Esophagus squamous epithelium (tissue), 5 donors: ENCODE data around the gene CARMIL1. TPM values are rescaled to one million over a fixed set of nuclear protein-coding genes. Genes with fewer than 3 reads are reported as not detected.

ENCODE experiments used
- DNase-seq: peaks from one replicate; lab custom pipeline; 2025; lab: John Stamatoyannopoulos, UW
- H3K27ac ChIP-seq, 4 donors: fragments of 200-600 bp; sonication (generic); one replicate each; pipeline ENCODE4 v1.5.1; 2016 to 2019; ENCODE audit warnings: mild to moderate bottlenecking in 1 of 4
- H3K27me3 ChIP-seq, 4 donors: fragments of 200-600 bp; sonication (generic); 1 replicate in 3 of 4; 2 replicates in 1 of 4; pipeline versions ENCODE4 v1.5.1 to v1.6.0; 2017 to 2021; ENCODE audit warnings: antibody characterized with exemption in 1 of 4
- H3K36me3 ChIP-seq, 3 donors: fragments of 200-600 bp; sonication (generic); one replicate each; pipeline ENCODE4 v1.5.1; 2016 to 2019
- H3K4me1 ChIP-seq, 3 donors: fragments of 200-600 bp; sonication (generic); one replicate each; pipeline ENCODE4 v1.5.1; 2017 to 2019
- H3K4me3 ChIP-seq, 4 donors: fragments of 200-600 bp; sonication (generic); 1 replicate in 3 of 4; 2 replicates in 1 of 4; pipeline ENCODE4 v1.5.1; 2016 to 2019; ENCODE audit warnings: mild to moderate bottlenecking in 2 of 4, moderate library complexity in 1 of 4
- H3K9me3 ChIP-seq, 3 donors: fragments of 200-600 bp; sonication (generic); one replicate each; pipeline ENCODE4 v1.5.1; 2016 to 2019
- CTCF ChIP-seq, 6 experiments: fragments of 450-650 bp in 4 of 6; fragments of 200-600 bp in 2 of 6; sonication (generic) in 2 of 6; IDR thresholded peaks; one replicate each; pipeline ENCODE4 v1.5.1; 2016 to 2019; ENCODE audit warnings: antibody characterized with exemption in 6 of 6, mild to moderate bottlenecking in 4 of 6, moderate library complexity in 4 of 6
- POLR2A ChIP-seq, 4 donors: fragments of 450-650 bp; IDR thresholded peaks; one replicate each; pipeline ENCODE4 v1.6.1; 2017; ENCODE audit warnings: antibody characterized with exemption in 4 of 4, mild to moderate bottlenecking in 4 of 4, moderate library complexity in 3 of 4
- WGBS, 2 donors: methylation state at CpG; one replicate each; pipeline ENCODE4 v1.1.5; 2018; 5-methylcytosine and 5-hydroxymethylcytosine counted together
- intact Hi-C: fragments of 100-400 bp; cut with DNase I; formaldehyde crosslinking; loops from one replicate; pipeline ENCODE4 v1.15.0; 2022
- total RNA-seq, 4 donors: library from RNA; depleted of rRNA; stranded (reverse); fragments of >200 nt; gene quantifications; one replicate each; pipeline ENCODE4 v1.1.0, GENCODE V29; 2016
- donor health status: DM: yes; HTN: yes; CAD: no.

CARMIL1 gene
- total RNA-seq, 4 donors from 2014 or later, result 7.2 to 19.7 (median 18.3) TPM

DNA sequence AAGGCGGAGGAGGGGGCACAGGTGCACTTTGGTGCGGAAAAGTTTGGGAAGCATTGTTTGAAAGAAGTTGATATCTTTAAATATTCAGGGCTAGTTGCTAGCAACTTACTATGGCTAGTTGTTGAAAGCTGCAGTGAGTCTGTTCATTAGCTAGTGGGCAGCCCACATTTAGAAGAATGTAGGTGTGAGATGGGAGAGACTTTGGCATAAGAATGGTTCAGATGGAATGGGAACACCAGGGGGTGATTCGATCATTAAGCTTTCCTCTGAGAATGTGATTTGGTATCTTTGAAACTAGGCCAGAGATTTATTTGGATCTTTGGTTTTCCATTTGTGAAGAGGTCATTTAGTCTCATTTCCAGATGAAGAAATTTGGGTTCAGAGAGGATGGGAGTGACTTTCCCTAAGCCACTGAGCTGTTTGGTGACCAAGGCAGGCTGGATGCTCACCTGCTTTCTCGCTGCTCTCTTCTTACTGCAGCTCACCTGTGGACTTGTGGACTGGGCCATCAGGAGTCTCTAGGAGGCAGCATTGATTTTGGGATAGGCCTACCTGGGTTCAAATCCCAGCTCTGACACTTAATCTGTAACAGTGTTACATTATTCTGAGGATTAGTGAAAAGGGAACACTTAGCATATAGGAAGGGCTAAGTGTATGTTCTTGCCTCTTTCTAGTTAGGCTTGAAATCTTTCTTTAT is 62.9 kb downstream of the CARMIL1 start:
- H3K36me3 ChIP-seq, result no peaks in the 10 kb centered on the region
- no peaks in the 10 kb centered on the region for H3K27me3 ChIP-seq
- intact Hi-C loops, result no loop called here
- peaks cover 0 to under 1% (median 0%) of the 10 kb centered on the region in 3 donors for H3K4me1 ChIP-seq
- H3K9me3 ChIP-seq, result no peaks in the 10 kb centered on the region
- DNase-seq, result no peak
- no peak overlapping the region for H3K27ac ChIP-seq
- TF ChIP-seq POLR2A (IDR thresholded peaks at IDR 0.05) (no peak), CTCF (IDR thresholded peaks at IDR 0.05) (no peak)
- 69 to 88% methylated on average over 4 of the region's 4 CpGs for WGBS, 2 donors
- no peak overlapping the region for H3K4me3 ChIP-seq

DNA sequence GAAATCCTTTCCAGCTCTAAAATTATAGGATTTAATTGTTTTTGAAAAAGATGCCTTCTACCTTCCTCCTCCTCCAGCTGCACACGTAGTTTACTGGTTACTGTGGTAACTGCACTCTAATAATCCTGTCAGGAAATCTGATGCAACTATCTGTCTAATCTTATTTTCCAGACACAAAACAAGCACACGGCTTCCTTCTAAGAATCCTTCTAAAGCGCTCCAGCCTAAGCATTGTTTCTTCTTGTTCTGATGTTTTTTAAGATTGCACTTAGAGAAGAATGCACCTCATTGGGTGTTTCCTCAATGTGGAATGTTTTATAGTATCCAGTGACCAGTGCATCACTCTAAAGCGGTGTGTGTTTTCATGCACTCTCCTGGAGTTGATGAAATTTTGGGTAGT is 63.6 kb downstream of the CARMIL1 start:
- WGBS, 2 donors, result 35 to 57% methylated on average over 4 of the region's 4 CpGs
- intact Hi-C loops, result no loop called here

GRCh38 chr6:25343984-25344383 is 64.8 kb downstream of the CARMIL1 start:
- H3K4me3 ChIP-seq, result no peak overlapping the region
- DNase-seq, result no peak
- TF ChIP-seq CTCF (IDR thresholded peaks at IDR 0.05) (no peak), POLR2A (IDR thresholded peaks at IDR 0.05) (no peak)
- H3K36me3 ChIP-seq, result no peaks in the 10 kb centered on the region
- no peaks in the 10 kb centered on the region for H3K9me3 ChIP-seq
- H3K27me3 ChIP-seq, result no peaks in the 10 kb centered on the region
- WGBS, 2 donors, result 82 to 91% methylated on average over 7 of the region's 7 CpGs
- H3K4me1 ChIP-seq, result no peaks in the 10 kb centered on the region
- intact Hi-C loops, result no loop called here
- no peak overlapping the region for H3K27ac ChIP-seq

More for the DNA sequence above, 63.6 kb downstream of the CARMIL1 start:
- no peak for DNase-seq
- Histone ChIP-seq H3K4me1 (no peaks in the 10 kb centered on the region), H3K27me3 (no peaks in the 10 kb centered on the region), H3K9me3 (no peaks in the 10 kb centered on the region), H3K36me3 (no peaks in the 10 kb centered on the region), H3K27ac (no peak overlapping the region), H3K4me3 (no peak overlapping the region)
- no peak for TF ChIP-seq POLR2A (IDR thresholded peaks at IDR 0.05)
- no peak for TF ChIP-seq CTCF (IDR thresholded peaks at IDR 0.05)

- no peak for DNase-seq
- Histone ChIP-seq H3K36me3 (no peaks in the 10 kb centered on the region), H3K27ac (no peak overlapping the region), H3K4me3 (no peak overlapping the region), H3K4me1 (no peaks in the 10 kb centered on the region), H3K27me3 (no peaks in the 10 kb centered on the region), H3K9me3 (no peaks in the 10 kb centered on the region)
- WGBS, 2 donors, result 77 to 85% methylated on average over 5 of the region's 5 CpGs
- intact Hi-C loops, result no loop called here
- TF ChIP-seq POLR2A (IDR thresholded peaks at IDR 0.05), result no peak
- no peak for TF ChIP-seq CTCF (IDR thresholded peaks at IDR 0.05)
These were observed 65.7 kb downstream of the CARMIL1 start for GRCh38 chr6:25344827-25345226.

- WGBS, 2 donors, result 64 to 84% methylated on average over 3 of the region's 3 CpGs
These were observed 66.9 kb downstream of the CARMIL1 start for GRCh38 chr6:25346064-25346463.

More at GRCh38 chr6:25346064-25346463, 66.9 kb downstream of the CARMIL1 start:
- no peaks in the 10 kb centered on the region for H3K4me1 ChIP-seq
- no peak for TF ChIP-seq POLR2A (IDR thresholded peaks at IDR 0.05)
- no peak for TF ChIP-seq CTCF (IDR thresholded peaks at IDR 0.05)
- no peaks in the 10 kb centered on the region for H3K9me3 ChIP-seq
- H3K27me3 ChIP-seq, result no peaks in the 10 kb centered on the region
- H3K4me3 ChIP-seq, result no peak overlapping the region
- H3K27ac ChIP-seq, result no peak overlapping the region
- intact Hi-C loops, result no loop called here
- DNase-seq, result no peak
- H3K36me3 ChIP-seq, result no peaks in the 10 kb centered on the region
